ENCODE results near the gene GAS7.
"Not testable (repeated sequence)": the region's sequence is repeated elsewhere in the genome, so short reads cannot be mapped to it uniquely, and the experiment has no call there.

GAS7 gene

DNA sequence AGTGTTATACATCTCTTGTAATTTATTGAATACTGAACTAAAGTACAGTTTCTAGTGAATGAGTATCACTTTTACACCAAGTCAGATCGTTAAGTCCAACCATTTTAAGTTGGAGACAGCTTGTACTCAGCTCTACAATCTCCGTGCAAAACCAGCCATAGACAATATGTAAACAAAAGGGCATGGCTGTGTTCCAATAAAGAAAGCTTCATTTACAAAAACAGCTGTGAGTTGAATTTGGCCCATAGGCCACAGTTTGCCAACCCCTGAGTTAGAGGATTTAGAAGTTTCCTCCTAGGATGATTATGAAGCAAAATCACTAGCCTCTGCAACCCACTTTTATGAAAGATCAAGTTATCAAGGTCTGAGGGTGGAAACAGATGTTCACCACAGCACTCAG lies 187.7 kb downstream of the GAS7 start:
- DNase-seq = no peak

DNA sequence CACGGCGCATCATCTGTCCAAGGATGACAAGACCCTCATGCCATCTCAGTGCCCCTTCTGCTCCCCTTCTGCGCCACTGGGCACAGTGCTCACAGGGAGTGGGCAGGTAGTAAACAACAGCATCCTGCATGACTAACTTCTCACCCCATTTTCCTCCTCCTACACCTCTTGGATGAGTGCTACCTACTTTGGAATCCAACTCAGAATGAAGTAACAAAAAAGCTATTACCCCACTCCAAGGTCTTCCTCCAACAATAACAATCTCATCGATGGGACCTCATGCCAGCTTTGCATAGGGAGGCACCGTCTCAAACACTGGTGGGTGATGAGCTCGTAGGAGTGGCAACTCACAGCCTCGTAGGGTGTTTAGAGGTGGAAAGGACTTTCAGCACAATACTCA lies 194.7 kb downstream of the GAS7 start:
- no peak for DNase-seq

DNA sequence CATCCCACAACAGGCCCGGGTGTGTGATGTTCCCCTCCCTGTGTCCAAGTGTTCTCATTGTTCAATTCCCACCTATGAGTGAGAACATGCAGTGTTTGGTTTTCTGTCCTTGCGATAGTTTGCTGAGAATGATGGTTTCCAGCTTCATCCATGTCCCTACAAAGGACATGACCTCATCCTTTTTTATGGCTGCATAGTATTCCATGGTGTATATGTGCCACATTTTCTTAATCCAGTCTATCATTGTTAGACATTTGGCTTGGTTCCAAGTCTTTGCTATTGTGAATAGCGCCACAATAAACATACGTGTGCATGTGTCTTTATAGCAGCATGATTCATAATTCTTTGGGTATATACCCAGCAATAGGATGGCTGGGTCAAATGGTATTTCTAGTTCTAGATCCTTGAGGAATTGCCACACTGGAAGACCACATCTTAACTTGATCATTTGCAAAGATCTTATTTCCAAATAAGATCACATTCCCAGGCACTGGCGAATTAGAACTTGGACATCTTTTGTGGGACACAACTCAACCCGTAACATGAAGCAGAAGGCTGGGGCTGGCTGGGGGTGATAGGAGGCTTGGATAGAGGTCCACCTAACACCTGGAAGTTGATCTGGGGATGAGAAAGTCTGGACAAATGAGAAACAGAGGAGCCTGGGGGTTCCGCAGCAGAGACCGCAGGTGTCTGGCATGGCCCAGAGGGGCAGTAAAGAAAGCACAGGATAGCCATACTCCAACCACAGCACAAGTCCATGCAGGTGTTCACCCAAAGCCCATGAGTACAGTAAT lies 195.6 kb downstream of the GAS7 start:
- DNase-seq = not testable (repeated sequence)

DNA sequence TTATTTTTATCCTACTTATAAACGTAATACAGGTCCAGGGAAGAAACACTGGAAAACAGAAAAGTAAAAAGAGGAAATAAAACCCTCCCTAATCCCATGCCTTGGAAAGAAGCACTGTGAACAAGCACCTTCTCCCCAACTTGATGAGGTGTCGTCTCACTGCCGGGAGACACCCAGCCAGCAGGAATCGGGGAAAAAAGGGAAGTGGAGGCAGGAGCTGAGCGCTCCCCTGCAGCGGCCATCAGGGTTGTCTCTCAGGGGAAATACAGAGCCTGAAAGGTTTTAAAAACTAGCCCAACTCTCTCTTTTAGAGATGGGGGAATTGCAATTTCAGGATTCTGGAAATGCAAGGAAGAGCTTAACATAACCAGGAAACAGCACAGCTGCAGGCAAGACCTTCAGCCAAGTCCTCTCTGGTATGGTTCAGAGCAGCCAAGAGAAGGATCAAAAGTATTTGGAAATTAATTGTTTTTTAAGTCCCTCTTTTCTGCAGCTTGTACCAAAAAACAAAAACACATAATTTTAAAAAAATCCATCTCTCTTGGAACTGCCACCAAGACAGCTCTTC lies 197.0 kb downstream of the GAS7 start:
- no peak for DNase-seq

DNA sequence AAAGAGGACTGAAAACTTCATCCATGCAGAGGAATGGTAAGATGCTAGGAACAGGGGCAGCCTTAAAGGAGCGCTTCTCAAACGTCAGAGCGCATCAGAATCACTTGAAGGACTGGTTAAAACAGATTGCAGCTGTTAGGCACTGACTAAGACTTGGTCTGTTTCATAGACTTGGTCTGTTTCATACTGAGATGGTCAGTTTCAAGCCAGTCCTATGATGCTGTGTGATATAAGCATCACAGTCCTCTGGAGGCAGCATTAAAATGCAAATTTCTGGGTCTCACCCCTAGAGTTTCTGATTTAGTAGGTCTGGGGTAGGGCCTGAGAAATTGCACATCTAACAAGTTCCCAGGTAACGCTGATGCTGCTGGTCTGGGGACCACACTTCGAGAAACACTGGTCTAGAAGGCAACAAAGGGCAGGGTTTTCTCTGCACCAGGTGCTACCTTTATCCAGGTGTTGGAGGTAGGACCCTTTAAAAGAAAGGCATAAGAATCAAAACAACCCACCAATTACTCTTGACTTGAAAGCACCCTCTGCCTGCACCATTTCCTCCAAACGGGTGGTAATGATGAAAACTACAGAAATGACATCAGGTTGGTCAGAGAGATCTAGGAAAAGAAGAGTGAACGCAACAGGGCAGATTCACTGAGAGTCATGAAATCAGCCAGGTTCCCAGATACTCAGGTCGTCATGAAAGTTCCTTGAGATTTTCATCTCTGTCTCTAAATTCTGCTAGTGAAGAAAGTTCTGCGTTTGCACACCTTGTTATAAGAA lies 198.3 kb downstream of the GAS7 start:
- no peak for DNase-seq

DNA sequence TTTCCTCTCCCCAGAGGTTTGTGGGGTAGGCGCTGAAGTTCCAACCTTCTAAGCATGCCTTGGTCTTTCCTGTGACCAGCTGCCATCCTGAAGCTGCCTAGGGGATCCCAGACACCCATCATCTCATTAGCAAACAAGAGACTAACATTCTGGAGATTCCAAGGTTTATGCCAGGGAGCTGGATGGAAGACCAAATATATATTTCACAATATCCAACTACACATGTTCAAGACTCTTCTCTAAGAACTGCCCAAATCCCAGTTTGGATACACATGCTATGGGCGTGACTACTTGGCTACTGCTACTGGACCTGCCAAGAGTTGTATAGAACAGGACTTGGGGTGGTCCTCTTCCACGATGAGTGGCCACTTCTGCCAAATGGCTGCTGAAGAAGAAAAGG lies 200.3 kb downstream of the GAS7 start:
- no peak for DNase-seq

DNA sequence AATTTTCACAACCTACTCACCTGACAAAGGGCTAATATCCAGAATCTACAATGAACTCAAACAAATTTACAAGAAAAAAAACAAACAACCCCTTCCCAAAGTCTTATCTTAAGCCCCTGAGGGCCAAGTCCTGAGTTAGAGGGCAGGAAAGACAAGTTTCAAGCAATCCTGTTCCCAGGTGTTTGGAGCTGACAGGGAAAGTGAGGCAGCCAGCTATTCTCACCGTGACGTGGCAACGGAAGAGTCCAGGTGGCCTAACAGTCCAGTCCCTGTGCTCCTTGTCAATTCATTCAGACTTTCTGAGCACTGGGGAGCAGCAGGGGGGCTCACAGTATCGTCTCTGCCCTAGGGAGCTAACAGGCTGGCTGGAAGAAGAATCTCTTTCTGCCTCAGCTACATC lies 203.6 kb downstream of the GAS7 start:
- DNase-seq = no peak

DNA sequence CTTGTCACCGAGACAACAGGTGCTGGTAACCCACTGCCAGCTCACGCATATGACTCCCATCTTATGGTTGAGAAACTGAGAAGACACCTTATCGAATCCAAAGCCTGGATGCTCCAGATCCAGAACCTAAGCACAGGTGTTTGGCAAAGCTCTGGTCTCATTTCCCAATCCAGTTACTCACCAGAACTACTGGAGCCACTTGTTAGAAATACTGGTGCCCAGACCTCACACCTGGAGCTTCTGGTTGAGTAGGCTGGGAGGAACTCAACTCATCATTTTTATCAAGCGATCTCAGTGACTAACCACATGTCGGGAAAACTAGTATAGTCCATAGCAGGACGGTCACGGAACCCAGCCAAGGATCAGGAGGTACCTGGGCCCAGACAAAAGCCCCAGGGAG lies 206.6 kb downstream of the GAS7 start:
- no peak for DNase-seq

DNA sequence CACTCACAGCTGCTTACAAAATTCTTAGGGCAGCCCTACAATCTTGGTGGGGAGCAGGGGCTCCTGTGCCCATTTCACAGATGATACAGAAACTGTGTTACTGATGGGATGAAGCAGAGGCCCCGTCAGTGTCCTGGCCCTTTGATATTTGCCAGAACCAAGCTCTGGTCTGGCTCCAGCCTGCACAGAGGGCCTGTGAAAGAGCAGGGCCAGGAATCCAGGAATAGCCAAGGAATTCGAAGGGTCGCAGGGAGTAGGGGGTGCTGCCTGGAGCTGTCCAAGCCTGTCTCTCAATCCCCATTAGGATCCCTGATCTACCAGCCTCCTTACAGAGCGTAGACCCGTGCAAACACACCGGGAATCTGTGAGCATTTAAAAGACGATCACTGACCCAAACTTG lies 207.1 kb downstream of the GAS7 start:
- no peak for DNase-seq

DNA sequence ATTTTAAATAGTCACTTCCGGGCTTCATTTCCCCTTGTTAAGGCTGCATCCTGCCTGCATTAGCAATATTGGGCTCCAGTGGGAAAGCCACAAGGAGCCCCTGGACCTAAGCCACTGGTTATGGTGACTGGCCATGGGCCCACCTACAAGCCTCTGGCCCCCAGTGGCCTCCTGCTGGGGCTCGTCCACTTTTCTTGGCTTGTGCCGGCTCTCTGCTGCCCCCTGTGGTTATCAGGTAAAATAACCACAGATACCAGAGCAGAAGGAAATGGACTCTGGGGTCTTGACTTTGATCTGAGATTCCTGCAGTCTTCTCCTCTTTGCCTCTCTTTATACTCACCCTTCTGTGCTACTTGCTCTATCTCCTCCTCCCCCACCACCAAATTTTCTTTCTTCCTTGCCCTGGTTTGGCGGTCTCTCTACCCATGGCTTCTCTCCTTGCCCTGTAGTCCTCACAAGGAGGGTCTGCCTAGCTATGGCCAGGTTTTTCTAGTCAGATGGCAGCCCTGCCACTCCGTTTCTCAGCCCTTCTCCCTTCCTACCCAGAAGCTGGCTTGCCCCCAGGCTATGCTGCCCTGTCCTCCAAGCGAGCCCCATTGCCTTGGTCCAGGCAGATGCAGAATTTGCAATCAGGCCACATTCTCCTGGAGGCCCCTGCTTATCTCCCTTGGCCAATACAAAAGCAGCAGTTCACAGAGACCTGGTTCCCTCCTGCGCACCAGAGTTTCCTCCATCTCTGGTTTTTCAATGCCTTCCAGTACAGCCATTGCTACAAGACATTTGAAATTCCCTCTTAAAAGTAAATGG lies 210.4 kb downstream of the GAS7 start:
- no peak for DNase-seq

DNA sequence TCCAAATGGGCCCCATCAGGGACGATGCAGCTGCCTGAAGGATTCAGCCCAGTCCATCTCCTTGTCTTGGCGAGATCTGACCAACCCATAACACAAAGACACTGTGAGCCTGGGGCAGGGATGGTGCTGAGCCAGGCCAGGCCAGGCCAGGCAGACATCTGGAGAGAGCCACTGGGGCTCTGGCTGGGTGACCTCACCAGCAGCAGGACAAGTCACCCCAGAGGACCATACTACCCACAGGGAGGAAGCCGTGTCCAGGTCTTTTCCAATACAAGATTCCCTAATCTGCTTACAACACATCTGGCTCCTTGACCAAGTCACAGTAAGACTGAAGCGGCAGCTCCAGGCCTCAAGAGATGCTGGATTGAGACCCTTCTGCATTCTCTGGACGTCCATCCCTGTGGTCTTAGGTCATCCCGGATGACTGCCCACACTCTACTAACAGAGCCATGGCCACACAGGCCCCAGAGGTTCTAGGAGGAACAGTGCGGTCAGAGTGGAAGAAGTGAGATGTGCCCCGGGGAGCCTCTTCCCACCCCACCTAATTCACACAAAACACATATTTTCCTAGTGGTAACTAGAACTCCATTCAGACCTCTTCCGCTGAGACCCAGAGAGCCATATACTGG lies 211.5 kb downstream of the GAS7 start:
- no peak for DNase-seq

DNA sequence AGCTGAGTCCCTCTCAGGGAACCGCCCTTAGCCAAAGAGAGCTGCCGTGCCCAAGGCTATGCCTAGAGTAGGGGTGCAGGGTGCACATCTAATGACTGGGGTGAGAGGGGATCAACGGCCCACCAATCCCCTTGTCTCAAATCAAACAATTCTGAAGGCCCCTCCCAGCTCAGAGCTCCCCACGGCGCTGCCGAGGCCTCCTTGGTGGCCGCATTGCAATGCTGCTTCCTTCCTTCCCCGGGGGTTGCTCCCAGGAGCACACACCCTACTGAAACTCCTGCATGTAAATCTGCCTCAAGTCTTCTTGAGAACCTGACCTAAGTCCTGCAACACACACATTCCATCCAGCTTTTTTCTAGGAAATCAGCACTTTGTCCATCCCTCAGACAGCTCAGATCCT lies 212.8 kb downstream of the GAS7 start:
- DNase-seq = no peak

DNA sequence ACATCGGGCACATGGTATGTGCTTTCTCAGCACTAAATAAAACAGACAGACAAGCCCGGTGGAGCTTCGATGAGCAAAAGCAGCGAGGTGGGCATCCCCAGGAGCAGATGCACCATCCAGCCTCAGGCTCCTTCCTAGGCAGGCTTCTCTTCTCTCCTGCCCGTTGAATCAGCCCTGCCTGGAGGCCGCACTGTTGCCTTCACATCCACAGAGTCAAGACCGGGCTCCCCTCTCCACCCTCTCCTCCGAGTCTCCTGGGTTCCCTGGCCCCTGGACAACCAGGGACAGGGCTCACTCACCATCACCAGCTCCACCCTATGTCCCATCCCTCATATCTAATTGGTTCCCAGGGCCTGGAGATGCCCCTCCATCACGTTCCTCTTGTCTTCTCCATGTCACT lies 213.6 kb downstream of the GAS7 start:
- no peak for DNase-seq

DNA sequence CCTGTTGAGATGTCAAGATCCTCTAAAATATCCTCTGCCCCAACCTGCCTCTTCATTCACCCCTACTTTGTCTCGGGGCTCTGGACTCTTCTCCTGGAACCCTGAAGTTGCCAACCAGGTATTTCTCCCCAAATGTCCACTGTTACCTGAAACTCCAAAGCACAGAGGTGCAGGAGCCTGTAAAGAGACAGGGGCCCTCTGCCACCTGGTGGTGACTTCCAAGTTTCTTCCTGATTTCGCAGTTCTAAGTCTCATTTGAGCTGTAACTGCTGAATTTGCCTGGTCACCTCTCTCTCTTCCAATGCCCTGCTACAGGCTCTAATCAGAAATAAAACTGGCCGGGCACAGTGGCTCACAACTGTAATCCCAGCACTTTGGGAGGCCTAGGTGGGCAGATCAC lies 216.2 kb downstream of the GAS7 start:
- DNase-seq = no peak

DNA sequence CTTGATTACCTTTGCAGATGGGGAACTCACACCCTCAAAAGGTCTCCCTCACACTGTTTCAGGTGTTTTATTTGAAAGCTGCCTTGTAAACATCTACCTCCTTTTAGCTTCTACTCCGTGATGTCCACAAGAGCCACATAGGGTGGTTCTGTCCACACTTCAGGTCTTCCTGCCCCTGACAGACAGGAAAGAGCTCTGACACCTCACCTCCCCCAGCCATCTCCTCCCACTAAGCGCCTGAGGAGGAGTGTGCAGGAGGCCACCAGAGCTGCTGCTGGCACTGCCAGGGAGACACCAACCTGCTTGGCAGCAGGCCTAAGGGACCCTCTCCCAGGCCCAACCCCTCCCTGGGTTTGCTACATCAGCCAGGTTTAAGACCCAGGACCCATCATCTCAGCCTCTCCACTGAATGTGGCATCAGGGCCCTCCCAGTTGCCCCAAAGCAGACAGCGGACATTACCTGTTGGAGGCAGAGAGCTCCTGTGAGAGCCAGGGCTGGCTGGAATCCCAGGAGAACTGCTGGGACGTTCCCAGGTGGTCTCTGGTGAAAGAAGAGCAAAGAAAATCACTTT lies 217.0 kb downstream of the GAS7 start:
- no peak for DNase-seq

DNA sequence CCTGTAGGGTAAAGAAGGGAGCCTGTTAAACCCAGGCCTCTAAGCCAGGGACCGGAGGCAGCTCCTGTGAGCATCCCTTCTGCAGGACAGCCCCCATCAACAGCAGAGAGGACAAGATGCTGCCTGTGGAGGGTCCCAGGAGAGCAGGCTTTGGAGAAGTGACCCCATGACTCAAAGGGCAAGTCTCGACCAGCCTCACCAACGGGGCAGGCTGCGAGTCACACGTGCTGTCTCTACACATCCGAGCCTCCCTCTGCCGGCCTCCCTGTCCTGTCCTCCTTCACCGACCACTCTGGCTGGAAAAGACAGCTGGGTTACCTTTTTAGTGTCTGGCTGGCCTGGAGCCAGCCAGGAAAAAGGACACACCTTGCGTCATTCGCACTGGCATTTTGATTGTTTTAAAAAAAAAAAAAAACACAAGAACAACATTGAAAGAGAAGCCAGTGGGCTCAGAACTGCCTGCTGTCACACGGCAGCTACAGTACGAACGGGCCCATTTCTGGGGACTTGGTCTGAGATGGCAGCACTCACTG lies 218.9 kb downstream of the GAS7 start:
- no peak for DNase-seq

DNA sequence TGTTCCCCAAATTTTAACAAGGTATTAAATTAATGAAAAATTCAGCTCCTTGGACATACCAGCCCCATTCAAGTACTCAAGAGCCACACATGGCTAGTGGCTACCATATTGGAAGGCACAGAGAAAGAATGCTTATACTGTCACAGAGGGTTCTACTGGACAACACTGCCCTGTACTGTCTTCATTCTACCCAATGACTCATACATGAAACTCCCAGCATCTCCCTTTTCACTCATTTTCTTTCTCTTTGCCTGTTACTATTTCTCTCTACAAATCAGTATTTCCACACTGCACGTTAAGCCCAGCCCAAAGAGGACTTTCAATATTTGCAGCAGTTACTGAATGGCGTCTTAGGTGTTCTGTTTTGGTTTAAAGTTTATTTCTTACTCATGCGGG lies 221.2 kb downstream of the GAS7 start:
- DNase-seq = no peak

DNA sequence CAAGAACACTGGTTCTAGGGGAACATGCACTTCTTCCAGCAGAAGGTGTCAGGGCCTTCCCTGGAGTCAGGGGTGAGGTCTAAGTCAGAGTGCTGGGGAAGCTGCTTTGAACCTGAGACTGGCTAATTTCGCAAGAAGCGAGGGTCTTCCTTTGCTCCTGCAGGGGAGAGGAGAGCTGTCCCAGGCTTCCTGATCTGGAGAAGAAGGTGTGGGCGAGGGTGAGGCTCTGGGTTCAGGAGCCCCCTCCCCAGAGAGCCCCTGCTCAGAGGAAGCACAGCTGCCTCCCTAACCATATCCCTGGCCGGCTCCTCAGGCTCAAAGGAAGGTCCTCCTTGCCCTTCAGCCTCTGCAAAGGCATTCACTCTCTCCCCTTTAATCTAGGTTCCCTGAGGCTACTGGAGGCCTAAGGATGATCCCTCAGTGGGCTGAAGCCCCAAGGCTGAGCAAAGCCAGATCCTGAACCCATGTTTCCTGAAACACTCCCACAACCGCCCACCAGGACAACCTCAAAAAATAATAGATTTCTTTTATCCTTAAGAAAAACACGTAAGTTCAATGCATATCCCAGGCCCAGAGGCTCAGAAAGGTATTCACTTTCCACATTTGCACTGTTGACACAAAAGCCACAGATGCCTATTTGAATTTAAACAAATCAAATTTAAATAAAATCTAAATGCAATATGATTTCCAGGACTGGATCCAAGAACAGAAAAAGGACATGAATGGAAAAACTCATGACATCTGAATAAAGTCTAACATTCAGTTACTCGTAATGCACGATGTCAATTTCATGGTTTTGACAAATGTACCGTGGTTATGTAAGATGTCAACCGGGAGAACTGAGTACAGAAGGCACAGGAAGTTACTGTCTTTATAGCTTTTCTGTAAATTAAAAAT lies 221.9 kb downstream of the GAS7 start:
- no peak for DNase-seq

DNA sequence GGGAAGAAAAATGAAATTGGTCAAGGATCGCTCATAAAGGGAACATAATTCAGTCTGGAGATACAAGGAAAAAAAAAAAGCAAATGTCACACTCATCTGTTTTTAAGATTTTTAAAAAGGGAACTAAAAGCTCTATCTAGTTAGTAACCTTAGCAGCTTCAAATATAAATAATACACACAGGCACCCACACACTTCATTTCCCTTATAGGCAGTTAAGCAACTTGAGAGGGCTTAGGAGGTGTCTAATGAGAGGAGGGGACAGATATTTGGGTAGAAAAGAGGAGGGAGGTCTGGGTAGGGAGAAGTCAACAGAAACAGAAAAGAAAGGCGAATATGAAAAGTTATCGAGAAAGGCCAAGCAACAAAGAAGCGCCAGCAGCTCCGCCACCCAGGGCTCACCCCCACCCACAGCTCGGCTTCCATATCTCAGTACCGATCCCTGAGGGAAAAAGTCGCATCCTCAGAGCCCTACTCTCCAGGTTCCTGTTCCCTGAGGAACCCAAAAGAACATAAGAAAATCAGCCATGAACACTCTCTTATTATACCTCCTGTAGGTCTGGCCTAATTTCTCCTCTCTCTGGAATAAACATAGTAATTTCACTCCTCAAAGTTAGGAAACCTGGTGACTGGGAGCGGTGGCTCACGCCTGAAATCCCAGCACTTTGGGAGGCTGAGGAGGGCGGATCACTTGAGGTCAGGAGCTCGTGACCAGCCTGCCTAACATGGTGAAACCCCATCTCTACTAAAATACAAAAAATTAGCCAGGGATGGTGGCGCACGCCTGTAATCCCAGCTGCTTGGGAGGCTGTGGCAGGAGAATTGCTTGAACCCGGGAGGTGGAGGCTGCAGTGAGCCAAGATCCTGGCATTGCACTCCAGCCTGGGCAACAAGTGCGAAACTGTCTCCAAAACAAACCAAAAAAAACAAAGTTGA lies 223.7 kb downstream of the GAS7 start:
- DNase-seq = no peak

All from activated CD4-positive, alpha-beta T cell treated with anti-CD3 and anti-CD28 coated beads, Interleukin-2, amount 50 U/mL, for 4 hours (primary cell).